ENCODE results near the gene SLC9A8. TPM values are rescaled to one million over a fixed set of nuclear protein-coding genes. Genes with fewer than 3 reads are reported as not detected.
A peak's percentile ranks its signal among the peaks of the same experiment; 100 is the strongest.

Gene SLC9A8, protein sequence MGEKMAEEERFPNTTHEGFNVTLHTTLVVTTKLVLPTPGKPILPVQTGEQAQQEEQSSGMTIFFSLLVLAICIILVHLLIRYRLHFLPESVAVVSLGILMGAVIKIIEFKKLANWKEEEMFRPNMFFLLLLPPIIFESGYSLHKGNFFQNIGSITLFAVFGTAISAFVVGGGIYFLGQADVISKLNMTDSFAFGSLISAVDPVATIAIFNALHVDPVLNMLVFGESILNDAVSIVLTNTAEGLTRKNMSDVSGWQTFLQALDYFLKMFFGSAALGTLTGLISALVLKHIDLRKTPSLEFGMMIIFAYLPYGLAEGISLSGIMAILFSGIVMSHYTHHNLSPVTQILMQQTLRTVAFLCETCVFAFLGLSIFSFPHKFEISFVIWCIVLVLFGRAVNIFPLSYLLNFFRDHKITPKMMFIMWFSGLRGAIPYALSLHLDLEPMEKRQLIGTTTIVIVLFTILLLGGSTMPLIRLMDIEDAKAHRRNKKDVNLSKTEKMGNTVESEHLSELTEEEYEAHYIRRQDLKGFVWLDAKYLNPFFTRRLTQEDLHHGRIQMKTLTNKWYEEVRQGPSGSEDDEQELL
- total RNA-seq (2014; rRNA removed; shearing (Covaris generic)), result 13.9 and 30.3 TPM in 2 replicates
- total RNA-seq (2022), result 22.0 and 28.7 TPM in 2 replicates
- Bru-seq, nascent RNA, result percentile 77 among the genes with signal in this experiment
- percentile 65 among the genes with signal in this experiment for BruChase-seq, experiment 1, labeled RNA remaining after a 6-hour chase
- BruChase-seq, experiment 2, labeled RNA remaining after a 2-hour chase, result percentile 64 among the genes with signal in this experiment
- long read RNA-seq, full-length matches to known transcripts, result 2 of 22 reads
- long read RNA-seq, partial matches to known transcripts, result 13 of 22 reads
- long read RNA-seq, other reads (novel, unspliced or antisense), result 7 of 22 reads

- H3K4me1 ChIP-seq (ENCODE audit: insufficient read depth, low read length, poor library complexity, severe bottlenecking), result peaks cover 48% of the 10 kb centered on the region
- H3K9me3 ChIP-seq (ENCODE audit: low read length), result no peaks in the 10 kb centered on the region
- ChIA-PET CTCF (ENCODE audit: unreplicated experiment) (interaction anchor here (0.6 kb wide), 2 partner anchors 172 to 199 kb away, joined by 5 read pairs; no protein-coding TSS in a partner anchor), POLR2A (interaction anchor here (0.7 to 1.4 kb wide), 8 partner anchors 9 to 148 kb away, joined by 3 to 13 read pairs (median 4); no protein-coding TSS in a partner anchor)
- H4K20me1 ChIP-seq (ENCODE audit: insufficient read depth, low read length), result no peaks in the 10 kb centered on the region
- no peaks in the 10 kb centered on the region for H3K9me2 ChIP-seq (ENCODE audit: insufficient read depth, low read length)
- H3K79me2 ChIP-seq (ENCODE audit: insufficient read depth, low read depth, low read length), result peaks cover 10% of the 10 kb centered on the region; the same call in 1 of the 2 replicates
- H3K27ac ChIP-seq (ENCODE audit: low read depth, low read length, poor library complexity, severe bottlenecking), result peak within 1 kb of the TSS; percentile 62
- BruUV-seq (replicated peaks), result TSS peak; percentile 66
- DNase-seq (ENCODE audit: low spot score), result peak; percentile 92
- peaks cover 27% of the 10 kb centered on the region for H3K36me3 ChIP-seq (ENCODE audit: insufficient read depth, low read length)
- TF ChIP-seq, protein P1, sequence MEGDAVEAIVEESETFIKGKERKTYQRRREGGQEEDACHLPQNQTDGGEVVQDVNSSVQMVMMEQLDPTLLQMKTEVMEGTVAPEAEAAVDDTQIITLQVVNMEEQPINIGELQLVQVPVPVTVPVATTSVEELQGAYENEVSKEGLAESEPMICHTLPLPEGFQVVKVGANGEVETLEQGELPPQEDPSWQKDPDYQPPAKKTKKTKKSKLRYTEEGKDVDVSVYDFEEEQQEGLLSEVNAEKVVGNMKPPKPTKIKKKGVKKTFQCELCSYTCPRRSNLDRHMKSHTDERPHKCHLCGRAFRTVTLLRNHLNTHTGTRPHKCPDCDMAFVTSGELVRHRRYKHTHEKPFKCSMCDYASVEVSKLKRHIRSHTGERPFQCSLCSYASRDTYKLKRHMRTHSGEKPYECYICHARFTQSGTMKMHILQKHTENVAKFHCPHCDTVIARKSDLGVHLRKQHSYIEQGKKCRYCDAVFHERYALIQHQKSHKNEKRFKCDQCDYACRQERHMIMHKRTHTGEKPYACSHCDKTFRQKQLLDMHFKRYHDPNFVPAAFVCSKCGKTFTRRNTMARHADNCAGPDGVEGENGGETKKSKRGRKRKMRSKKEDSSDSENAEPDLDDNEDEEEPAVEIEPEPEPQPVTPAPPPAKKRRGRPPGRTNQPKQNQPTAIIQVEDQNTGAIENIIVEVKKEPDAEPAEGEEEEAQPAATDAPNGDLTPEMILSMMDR (conservative IDR thresholded peaks at IDR 0.05; ENCODE audit: low read length), result no peak
- TF ChIP-seq EZH2phosphoT487 (IDR thresholded peaks at IDR 0.05; ENCODE audit: borderline replicate concordance, low read depth, low read length), result no peak
- peak within 1 kb of the TSS; percentile 96 for H3K4me2 ChIP-seq (ENCODE audit: low read length)
- H2AFZ ChIP-seq (ENCODE audit: low read length), result peak within 1 kb of the TSS; percentile 58; the same call in 1 of the 2 replicates
- intact Hi-C loops (cut with micrococcal nuclease; ENCODE audit: unreplicated experiment), result no loop called here
- peak within 1 kb of the TSS; percentile 81 for H3K4me3 ChIP-seq (ENCODE audit: low read depth, low read length, poor library complexity, severe bottlenecking)
These were observed at the start of gene SLC9A8 for GRCh38 chr20:49812507-49813304. Gene SLC9A8 (plus strand): TSS chr20:49812828. CDS start chr20:49812923, 95 bp downstream.

DNA sequence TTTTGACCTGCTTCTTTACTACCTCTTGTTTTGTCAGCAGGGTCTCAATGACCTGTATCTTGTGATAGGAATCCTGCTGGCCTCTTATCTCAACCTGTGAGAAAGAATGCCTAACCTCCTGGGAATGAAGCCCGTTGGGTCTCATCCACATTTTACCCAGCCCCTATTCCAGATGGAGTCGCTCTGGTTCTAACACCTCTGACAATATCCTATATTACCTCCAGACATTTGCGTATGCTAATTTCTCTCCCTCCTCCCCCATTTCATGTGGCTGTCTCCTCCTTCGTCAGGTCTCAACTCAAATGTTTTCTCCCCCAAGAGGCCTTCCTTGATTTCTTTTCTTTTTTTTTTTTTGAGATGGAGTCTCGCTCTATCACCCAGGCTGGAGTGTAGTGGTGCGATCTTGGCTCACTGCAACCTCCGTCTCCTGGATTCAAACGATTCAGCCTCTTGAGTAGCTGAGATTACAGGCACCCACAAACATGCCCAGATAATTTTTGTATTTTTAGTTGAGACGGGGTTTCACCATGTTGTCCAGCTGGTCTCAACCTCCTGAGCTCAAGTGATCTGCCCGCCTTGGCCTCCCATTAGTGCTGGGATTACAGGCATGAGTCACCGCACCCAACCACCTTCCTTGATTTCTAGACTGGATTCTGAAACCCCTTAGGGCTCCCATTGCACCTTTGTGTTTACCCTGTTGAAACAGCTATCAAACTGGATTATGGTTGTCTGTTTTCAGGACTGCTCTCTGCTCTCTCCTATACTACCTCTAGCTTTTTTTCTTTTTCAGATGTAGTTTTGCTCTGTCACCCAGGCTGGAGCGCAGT, 49.5 kb upstream of the SLC9A8 start:
- Histone ChIP-seq H3K9me2 (ENCODE audit: insufficient read depth, low read length) (no peaks in the 10 kb centered on the region), H4K20me1 (ENCODE audit: insufficient read depth, low read length) (no peaks in the 10 kb centered on the region), H3K4me3 (ENCODE audit: low read depth, low read length, poor library complexity, severe bottlenecking) (no peak overlapping the region), H3K27ac (ENCODE audit: low read depth, low read length, poor library complexity, severe bottlenecking) (no peak overlapping the region), H3K4me2 (ENCODE audit: low read length) (no peak overlapping the region), H3K79me2 (ENCODE audit: insufficient read depth, low read depth, low read length) (no peaks in the 10 kb centered on the region), H3K4me1 (ENCODE audit: insufficient read depth, low read length, poor library complexity, severe bottlenecking) (no peaks in the 10 kb centered on the region), H2AFZ (ENCODE audit: low read length) (no peak overlapping the region), H3K9me3 (ENCODE audit: low read length) (no peaks in the 10 kb centered on the region), H3K36me3 (ENCODE audit: insufficient read depth, low read length) (no peaks in the 10 kb centered on the region)
- ChIA-PET POLR2A (interaction anchor here (0.6 kb wide), 1 partner anchor 13 kb away, joined by 5 read pairs; no protein-coding TSS in a partner anchor), CTCF (ENCODE audit: unreplicated experiment) (no interaction called here)
- intact Hi-C loops (cut with micrococcal nuclease; ENCODE audit: unreplicated experiment), result no loop called here
- TF ChIP-seq, protein P1 (conservative IDR thresholded peaks at IDR 0.05; ENCODE audit: low read length), result no peak
- TF ChIP-seq EZH2phosphoT487 (IDR thresholded peaks at IDR 0.05; ENCODE audit: borderline replicate concordance, low read depth, low read length), result no peak
- BruUV-seq (replicated peaks), result no TSS peak
- DNase-seq (ENCODE audit: low spot score), result no peak

Measured in OCI-LY7 (cell line).